Measurements from ENCODE around the gene EXOC4.

DNA sequence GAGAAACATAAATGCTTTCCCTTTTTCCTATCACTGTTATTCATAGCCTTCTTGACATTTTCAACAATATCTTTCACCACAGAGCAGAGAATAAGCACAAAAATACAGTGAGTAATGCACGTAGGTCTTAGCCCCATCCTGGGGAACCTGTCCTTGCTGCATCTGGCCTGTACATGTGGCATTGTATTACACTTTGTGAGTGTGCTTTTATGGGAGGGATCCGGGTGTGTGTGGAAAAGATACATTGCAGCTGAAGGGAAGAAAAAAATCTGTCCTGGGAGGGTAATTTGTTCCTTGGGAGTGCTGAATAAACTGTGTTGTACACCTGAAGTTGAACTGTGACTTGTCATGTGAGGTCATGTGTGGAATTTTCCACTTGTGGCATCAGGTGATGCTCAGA lies 451.6 kb downstream of the EXOC4 start:
- TF ChIP-seq, protein P1, sequence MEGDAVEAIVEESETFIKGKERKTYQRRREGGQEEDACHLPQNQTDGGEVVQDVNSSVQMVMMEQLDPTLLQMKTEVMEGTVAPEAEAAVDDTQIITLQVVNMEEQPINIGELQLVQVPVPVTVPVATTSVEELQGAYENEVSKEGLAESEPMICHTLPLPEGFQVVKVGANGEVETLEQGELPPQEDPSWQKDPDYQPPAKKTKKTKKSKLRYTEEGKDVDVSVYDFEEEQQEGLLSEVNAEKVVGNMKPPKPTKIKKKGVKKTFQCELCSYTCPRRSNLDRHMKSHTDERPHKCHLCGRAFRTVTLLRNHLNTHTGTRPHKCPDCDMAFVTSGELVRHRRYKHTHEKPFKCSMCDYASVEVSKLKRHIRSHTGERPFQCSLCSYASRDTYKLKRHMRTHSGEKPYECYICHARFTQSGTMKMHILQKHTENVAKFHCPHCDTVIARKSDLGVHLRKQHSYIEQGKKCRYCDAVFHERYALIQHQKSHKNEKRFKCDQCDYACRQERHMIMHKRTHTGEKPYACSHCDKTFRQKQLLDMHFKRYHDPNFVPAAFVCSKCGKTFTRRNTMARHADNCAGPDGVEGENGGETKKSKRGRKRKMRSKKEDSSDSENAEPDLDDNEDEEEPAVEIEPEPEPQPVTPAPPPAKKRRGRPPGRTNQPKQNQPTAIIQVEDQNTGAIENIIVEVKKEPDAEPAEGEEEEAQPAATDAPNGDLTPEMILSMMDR (IDR thresholded peaks at IDR 0.05): no peak
- TF ChIP-seq POLR2AphosphoS5 (IDR thresholded peaks at IDR 0.05; ENCODE audit: insufficient read depth in 1 of 2, low read depth in 1 of 2): no peak

Data from vagina (tissue), 2 donors.